ENCODE results near the gene FAM204A.

- TF ChIP-seq POLR2A (IDR thresholded peaks at IDR 0.05; ENCODE audit: low read depth, low read length) (no peak), POLR2AphosphoS5 (IDR thresholded peaks at IDR 0.05; ENCODE audit: low read depth, low read length) (no peak), TAF1 (IDR thresholded peaks at IDR 0.05; ENCODE audit: low read depth, low read length) (no peak), POU2F2 (IDR thresholded peaks at IDR 0.05; ENCODE audit: low read depth, low read length) (no peak), PAX5 (IDR thresholded peaks at IDR 0.05; ENCODE audit: insufficient read depth, low read length, severe bottlenecking) (no peak)
These were observed 36.4 kb downstream of the FAM204A start for GRCh38 chr10:118305730-118306129.
